ENCODE results near the gene INCA1. TPM values are rescaled to one million over a fixed set of nuclear protein-coding genes. Genes with fewer than 3 reads are reported as not detected.

The INCA1 gene
- total and polyA plus RNA-seq, 2 of the 13 experiments (the other 11 are each of a cell fraction or from before 2014, with no cell fraction given), result 0.93 to 2.6 TPM

GRCh38 chr17:4999430-5000093 lies 2.2 kb upstream of the INCA1 start:
- Histone ChIP-seq H3K9ac (ENCODE audit: insufficient read depth, low read depth, low read length) (peak overlapping the region; percentile 92), H4K20me1 (ENCODE audit: insufficient read depth, low read length) (no peaks in the 10 kb centered on the region), H3K4me1 (ENCODE audit: insufficient read depth, low read length) (peaks cover 28% of the 10 kb centered on the region), H3K9me3 (ENCODE audit: low read length) (no peaks in the 10 kb centered on the region), H3K36me3 (replicated peaks in 1 of 2; ENCODE audit: control insufficient read depth in 1 of 2, insufficient read depth in 2 of 2, low read length in 2 of 2) (peaks cover 15 to 38% of the 10 kb centered on the region in 2 experiments), H3K4me3 (replicated peaks in 1 of 3; ENCODE audit: insufficient read depth in 1 of 3, low read depth in 2 of 3, low read length in 3 of 3) (peak overlapping the region; percentile 91 to 93 (median 92)), H3K79me2 (ENCODE audit: insufficient read depth, low read length) (peaks cover 27% of the 10 kb centered on the region), H3K4me2 (ENCODE audit: low read depth, low read length) (peak overlapping the region; percentile 82), H3K27ac (ENCODE audit: extremely low read length, insufficient read depth, low read length) (peak overlapping the region; percentile 93), H3K27me3 (ENCODE audit: control insufficient read depth in 1 of 2, insufficient read depth in 2 of 2, low read length in 2 of 2) (no peaks in the 10 kb centered on the region; a peak in 1 of 5 replicates), H2AFZ (ENCODE audit: low read length) (no peak overlapping the region)
- intact Hi-C loops (cut with micrococcal nuclease; ENCODE audit: unreplicated experiment), result no loop called here
- POLR2A ChIA-PET, result interaction anchor here (0.8 to 5.1 kb wide), 8 partner anchors 12 to 60 kb away, joined by 3 to 74 read pairs (median 8); partner anchors contain the start of genes CAMTA2, ENO3, RNF167 and SLC25A11
- ATAC-seq, result no peak
- in situ Hi-C loops (cut with HindIII; ENCODE audit: extremely low pct_ligation_motif_present, low pct_unique_long_range_greater_than_20kb), result no loop called here
- BruUV-seq (replicated peaks), result TSS peak; percentile 73
- 67% methylated on average over 12 of the region's 12 CpGs for WGBS (ENCODE audit: low lambda C conversion rate)
- CTCF ChIA-PET (ENCODE audit: low intra/inter-chr PET ratio, low total read pairs), result no interaction called here
- FAIRE-seq, result no peak
- no peak for DNase-seq (ENCODE audit: low spot score)
- TF ChIP-seq ZSCAN5A (CRISPR knock-in tag; IDR thresholded peaks at IDR 0.05; ENCODE audit: borderline replicate concordance) (no peak), TFDP2 (CRISPR knock-in tag; IDR thresholded peaks at IDR 0.05) (no peak), FOXJ3 (CRISPR knock-in tag; IDR thresholded peaks at IDR 0.05; ENCODE audit: borderline replicate concordance) (no peak), DNMT3B (CRISPR knock-in tag; conservative IDR thresholded peaks at IDR 0.05) (no peak), GPBP1L1 (CRISPR knock-in tag; IDR thresholded peaks at IDR 0.05) (no peak), KDM4B (CRISPR knock-in tag; IDR thresholded peaks at IDR 0.05) (no peak), ZNF10 (CRISPR knock-in tag; IDR thresholded peaks at IDR 0.05; ENCODE audit: borderline replicate concordance, low read depth) (no peak), ZNF256 (CRISPR knock-in tag; conservative IDR thresholded peaks at IDR 0.05) (no peak), ZBTB1 (CRISPR knock-in tag; IDR thresholded peaks at IDR 0.05; ENCODE audit: borderline replicate concordance) (no peak), ZSCAN25 (CRISPR knock-in tag; IDR thresholded peaks at IDR 0.05) (no peak), CCDC6 (CRISPR knock-in tag; IDR thresholded peaks at IDR 0.05) (no peak), FOXC1 (CRISPR knock-in tag; IDR thresholded peaks at IDR 0.05; ENCODE audit: borderline replicate concordance) (no peak), ZNF597 (CRISPR knock-in tag; IDR thresholded peaks at IDR 0.05) (no peak), AGO1 (IDR thresholded peaks at IDR 0.05; ENCODE audit: low read depth, low read length, poor library complexity, severe bottlenecking) (no peak), TOE1 (CRISPR knock-in tag; IDR thresholded peaks at IDR 0.05) (no peak), ZNF367 (CRISPR knock-in tag; IDR thresholded peaks at IDR 0.05; ENCODE audit: borderline replicate concordance) (no peak), CCAR2 (optimal IDR thresholded peaks at IDR 0.05; ENCODE audit: low read depth, low read length) (no peak), MBNL3 (CRISPR knock-in tag; conservative IDR thresholded peaks at IDR 0.05) (no peak), ZNF138 (CRISPR knock-in tag; IDR thresholded peaks at IDR 0.05; ENCODE audit: low read depth) (no peak), MXI1 (IDR thresholded peaks at IDR 0.05; ENCODE audit: borderline replicate concordance, low read depth, low read length) (no peak), CENPX (CRISPR knock-in tag; IDR thresholded peaks at IDR 0.05) (no peak)

Data from HepG2 (cell line).